ENCODE data around the gene DDIT4. TPM values are rescaled to one million over a fixed set of nuclear protein-coding genes. Genes with fewer than 3 reads are reported as not detected.

DDIT4 gene
- total and polyA plus RNA-seq, 2 of the 4 experiments (the other 2 are of a cell fraction) = 59.6 to 108 TPM

DNA sequence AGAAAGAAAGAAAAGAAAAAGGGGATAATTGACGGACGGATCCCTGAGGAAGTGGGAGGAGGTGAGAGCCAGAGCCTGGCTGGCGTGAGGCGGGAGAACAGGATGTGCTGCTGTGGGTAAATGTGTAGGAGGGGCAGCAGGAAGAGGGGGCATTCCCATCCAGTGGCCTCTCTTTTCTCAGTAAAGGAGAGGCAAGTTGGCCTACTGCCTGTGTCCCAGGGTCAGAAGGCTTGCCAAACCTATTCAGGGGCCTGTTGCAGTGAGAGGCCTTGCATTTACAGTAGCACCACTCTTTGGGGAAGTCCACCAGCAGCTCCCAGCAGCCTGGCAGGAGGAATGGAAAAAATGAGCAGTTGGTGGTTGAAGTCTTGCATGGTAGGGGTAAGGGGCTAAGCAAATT is 31.0 kb upstream of the DDIT4 start:
- Histone ChIP-seq H3K4ac (ENCODE audit: low read depth, low read length) (peak overlapping the region; percentile 78), H3K23ac (ENCODE audit: low read depth, low read length) (0 out of 2 replicates have a peak overlapping the region, but pooled peaks have one; percentile 40), H3K18ac (ENCODE audit: low read depth, low read length) (no peak overlapping the region), H2BK15ac (ENCODE audit: low read depth, low read length) (peak overlapping the region; percentile 58; the same call in 1 of the 3 replicates), H3K14ac (replicated peaks; ENCODE audit: low read depth, low read length) (peak overlapping the region; percentile 71), H4K8ac (ENCODE audit: low read depth in 2 of 2, low read length in 2 of 2) (no peak overlapping the region; a peak in 1 of 4 replicates), H2BK120ac (ENCODE audit: low read depth, low read length) (peak overlapping the region; percentile 70), H3K4me3 (ENCODE audit: insufficient read depth, low read depth, low read length) (no peak overlapping the region), H3K9me3 (ENCODE audit: control insufficient read depth, insufficient read depth, low read length) (no peaks in the 10 kb centered on the region), H3K27ac (ENCODE audit: insufficient read depth, low read length) (peak overlapping the region; percentile 0; the same call in 1 of the 2 replicates), H2AFZ (replicated peaks; ENCODE audit: low read length, poor library complexity) (peak overlapping the region; percentile 73), H4K5ac (ENCODE audit: low read depth, low read length) (no peak overlapping the region), H3K9ac (ENCODE audit: low read depth, low read length) (no peak overlapping the region), H3K4me1 (ENCODE audit: control insufficient read depth, insufficient read depth, low read length) (peaks cover 26% of the 10 kb centered on the region), H2BK5ac (ENCODE audit: low read depth, low read length, poor library complexity, severe bottlenecking) (no peak overlapping the region), H2AK5ac (ENCODE audit: low read depth, low read length) (peak overlapping the region; percentile 75; the same call in 1 of the 2 replicates), H4K20me1 (ENCODE audit: insufficient read depth, low read length) (peaks cover 5% of the 10 kb centered on the region; the same call in 1 of the 2 replicates), H4K91ac (ENCODE audit: insufficient read depth, low read depth, low read length) (peak overlapping the region; percentile 35), H3K9me1 (ENCODE audit: insufficient read depth, low read length) (peaks cover 22% of the 10 kb centered on the region), H3K56ac (ENCODE audit: extremely low read depth, insufficient read depth, low read length) (no peak overlapping the region), H3K27me3 (ENCODE audit: control insufficient read depth, insufficient read depth, low read length) (no peaks in the 10 kb centered on the region), H3K36me3 (ENCODE audit: control insufficient read depth, insufficient read depth, low read length) (no peaks in the 10 kb centered on the region), H2BK20ac (ENCODE audit: low read depth, low read length) (peak overlapping the region; percentile 49; the same call in 1 of the 2 replicates), H3K4me2 (ENCODE audit: low read depth, low read length) (no peak overlapping the region), H2AK9ac (replicated peaks; ENCODE audit: low read depth, low read length, poor library complexity) (peak overlapping the region; percentile 9), H3K79me1 (ENCODE audit: low read depth in 1 of 2, low read length in 2 of 2) (no peaks in the 10 kb centered on the region; a peak in 1 of 4 replicates)
- no peak for TF ChIP-seq MAFK (IDR thresholded peaks at IDR 0.05; ENCODE audit: low read depth, low read length)
- TF ChIP-seq FOS (IDR thresholded peaks at IDR 0.05; ENCODE audit: low read depth, low read length) = no peak
- no peak for TF ChIP-seq RFX5 (IDR thresholded peaks at IDR 0.05; ENCODE audit: low read depth, low read length)
- 80% methylated on average over 2 of the region's 4 CpGs; no CpG with 5 or more reads in 1 of the 2 experiments for WGBS, 2 experiments (ENCODE audit: extremely low coverage in 2 of 2, insufficient read length in 1 of 2)
- no TSS peak for BruUV-seq (replicated peaks)
- in situ Hi-C loops (cut with MboI; ENCODE audit: low sequenced_read_pairs) = loop anchor here (10.0 kb wide), 1 partner anchor 92 kb away; no protein-coding TSS in a partner anchor
- no peak for ATAC-seq (ENCODE audit: low read depth)
- dilution Hi-C loops (cut with HindIII; ENCODE audit: low sequenced_read_pairs, unreplicated experiment) = no loop called here
- CTCF ChIA-PET = interaction anchor here (0.6 kb wide), 1 partner anchor 72 kb away, joined by 3 read pairs; no protein-coding TSS in a partner anchor
- POLR2A ChIA-PET (ENCODE audit: unreplicated experiment) = no interaction called here
- DNase-seq = no peak
- intact Hi-C loops (cut with micrococcal nuclease) = no loop called here
